ENCODE data around the gene GXYLT1. TPM values are rescaled to one million over a fixed set of nuclear protein-coding genes. Genes with fewer than 3 reads are reported as not detected.
"Not testable (repeated sequence)": the region's sequence is repeated elsewhere in the genome, so short reads cannot be mapped to it uniquely, and the experiment has no call there.

Gene GXYLT1
- total and polyA plus RNA-seq, 2 of the 13 experiments (the other 11 are each of a cell fraction or from before 2014, with no cell fraction given), result 7.8 to 17.0 TPM

- no peak overlapping the region for H2AFZ ChIP-seq (ENCODE audit: low read length)
- FAIRE-seq (no peak), DNase-seq (ENCODE audit: low spot score) (no peak), ATAC-seq (no peak)
- CTCF ChIA-PET (ENCODE audit: low intra/inter-chr PET ratio, low total read pairs), result no interaction called here
- WGBS (ENCODE audit: low lambda C conversion rate), result 100% methylated on average over 3 of the region's 3 CpGs
- H3K4me1 ChIP-seq (ENCODE audit: insufficient read depth, low read length), result no peaks in the 10 kb centered on the region
- POLR2A ChIA-PET, result no interaction called here
- no peak overlapping the region for H3K4me2 ChIP-seq (ENCODE audit: low read depth, low read length)
- H3K9ac ChIP-seq (ENCODE audit: insufficient read depth, low read depth, low read length), result no peak overlapping the region
- H4K20me1 ChIP-seq (ENCODE audit: insufficient read depth, low read length), result no peaks in the 10 kb centered on the region
- H3K4me3 ChIP-seq (replicated peaks in 1 of 3; ENCODE audit: insufficient read depth in 1 of 3, low read depth in 2 of 3, low read length in 3 of 3), result no peak overlapping the region
- in situ Hi-C loops (cut with HindIII; ENCODE audit: extremely low pct_ligation_motif_present, low pct_unique_long_range_greater_than_20kb) (no loop called here), intact Hi-C loops (cut with micrococcal nuclease; ENCODE audit: unreplicated experiment) (no loop called here)
- H3K27me3 ChIP-seq (ENCODE audit: control insufficient read depth in 1 of 2, insufficient read depth in 2 of 2, low read length in 2 of 2), result no peaks in the 10 kb centered on the region
- TF ChIP-seq NPAS2 (CRISPR knock-in tag; IDR thresholded peaks at IDR 0.05; ENCODE audit: borderline replicate concordance), result no peak
- no peak for TF ChIP-seq GATAD2A (CRISPR knock-in tag; IDR thresholded peaks at IDR 0.05)
- TF ChIP-seq CCDC6 (CRISPR knock-in tag; IDR thresholded peaks at IDR 0.05), result no peak
- BruUV-seq (replicated peaks), result no TSS peak
- no peak overlapping the region for H3K27ac ChIP-seq (ENCODE audit: extremely low read length, insufficient read depth, low read length)
- peaks cover 0 to 8% of the 10 kb centered on the region in 2 experiments; a peak in 3 of 5 replicates for H3K36me3 ChIP-seq (replicated peaks in 1 of 2; ENCODE audit: control insufficient read depth in 1 of 2, insufficient read depth in 2 of 2, low read length in 2 of 2)
- no peaks in the 10 kb centered on the region for H3K79me2 ChIP-seq (ENCODE audit: insufficient read depth, low read length)
- H3K9me3 ChIP-seq (ENCODE audit: low read length), result no peaks in the 10 kb centered on the region; the same call in 1 of the 2 replicates
Measured at GRCh38 chr12:42109031-42109430, 35.6 kb downstream of the GXYLT1 start.

- H3K4me3 ChIP-seq (replicated peaks in 1 of 3; ENCODE audit: insufficient read depth in 1 of 3, low read depth in 2 of 3, low read length in 3 of 3); H3K9ac ChIP-seq (ENCODE audit: insufficient read depth, low read depth, low read length); H3K4me1 ChIP-seq (ENCODE audit: insufficient read depth, low read length); intact Hi-C loops (cut with micrococcal nuclease; ENCODE audit: unreplicated experiment); POLR2A ChIA-PET; H2AFZ ChIP-seq (ENCODE audit: low read length); H3K9me3 ChIP-seq (ENCODE audit: low read length); H3K36me3 ChIP-seq (replicated peaks in 1 of 2; ENCODE audit: control insufficient read depth in 1 of 2, insufficient read depth in 2 of 2, low read length in 2 of 2); FAIRE-seq; in situ Hi-C loops (cut with HindIII; ENCODE audit: extremely low pct_ligation_motif_present, low pct_unique_long_range_greater_than_20kb); H3K4me2 ChIP-seq (ENCODE audit: low read depth, low read length); H4K20me1 ChIP-seq (ENCODE audit: insufficient read depth, low read length); H3K27ac ChIP-seq (ENCODE audit: extremely low read length, insufficient read depth, low read length); H3K27me3 ChIP-seq (ENCODE audit: control insufficient read depth in 1 of 2, insufficient read depth in 2 of 2, low read length in 2 of 2); BruUV-seq (replicated peaks); ATAC-seq; H3K79me2 ChIP-seq (ENCODE audit: insufficient read depth, low read length); DNase-seq (ENCODE audit: low spot score); CTCF ChIA-PET (ENCODE audit: low intra/inter-chr PET ratio, low total read pairs): not testable (repeated sequence)
- 97% methylated on average over 4 of the region's 4 CpGs for whole genome bisulfite sequencing (ENCODE audit: low lambda C conversion rate)
Measured at GRCh38 chr12:42106791-42107190, 37.9 kb downstream of the GXYLT1 start.

Data from HepG2 (cell line).